Common myeloid progenitor, CD34-positive (primary cell): Measurements from ENCODE around the gene P2RY13.

Source experiments
- CTCF ChIA-PET: fragments of 350-600 bp; sonication (Branson Sonifier 250); formaldehyde crosslinking; loops from one replicate; lab custom pipeline; 2021; ENCODE audit warnings: antibody characterized with exemption; lab: Charles Lee
- POLR2A ChIA-PET: fragments of 350-600 bp; sonication (Branson Sonifier 250); formaldehyde crosslinking; loops from one replicate; lab custom pipeline; 2021; ENCODE audit warnings: antibody characterized with exemption; lab: Charles Lee
- DNase-seq, 3 donors: peaks; one replicate each; pipeline versions ENCODE4 v3.0.0 to v3.0.0-alpha.2; 2013
- H3K27ac ChIP-seq, 2 experiments: 1 replicate in 1 of 2; 2 replicates in 1 of 2; pipeline ENCODE4 v1.7.0; 2013; ENCODE audit warnings: inconsistent platforms in 2 of 2, low read length in 2 of 2, mild to moderate bottlenecking in 2 of 2, low read depth in 1 of 2, moderate library complexity in 1 of 2; ENCODE audit not compliant: severe bottlenecking in 2 of 2, insufficient read depth in 1 of 2, poor library complexity in 1 of 2
- H3K27me3 ChIP-seq, 5 experiments: replicated peaks in 2 of 5; 1 replicate in 3 of 5; 2 replicates in 2 of 5; pipeline versions ENCODE4 v1.6.1 to v1.7.0; 2013; ENCODE audit warnings: low read length in 4 of 5, mild to moderate bottlenecking in 2 of 5, moderate library complexity in 2 of 5, inconsistent platforms in 1 of 5; ENCODE audit not compliant: insufficient read depth in 5 of 5, control insufficient read depth in 4 of 5
- H3K36me3 ChIP-seq, 4 experiments: 1 replicate in 2 of 4; 2 replicates in 2 of 4; pipeline versions ENCODE4 v1.6.1 to v1.7.0; 2013; ENCODE audit warnings: low read length in 3 of 4, control low read depth in 1 of 4, mild to moderate bottlenecking in 1 of 4; ENCODE audit not compliant: control insufficient read depth in 4 of 4, insufficient read depth in 4 of 4
- H3K4me1 ChIP-seq, 4 experiments: 1 replicate in 3 of 4; 2 replicates in 1 of 4; pipeline versions ENCODE4 v1.6.1 to v1.7.1; 2013; ENCODE audit warnings: low read length in 3 of 4, mild to moderate bottlenecking in 3 of 4, control low read depth in 1 of 4, inconsistent platforms in 1 of 4, moderate library complexity in 1 of 4; ENCODE audit not compliant: control insufficient read depth in 4 of 4, insufficient read depth in 4 of 4; ENCODE audit errors: control extremely low read depth in 1 of 4
- H3K4me3 ChIP-seq, 7 experiments: 1 replicate in 4 of 7; 2 replicates in 3 of 7; pipeline versions ENCODE4 v1.5.1 to v1.7.0; 2013; ENCODE audit warnings: mild to moderate bottlenecking in 7 of 7, low read length in 6 of 7, moderate library complexity in 6 of 7, inconsistent platforms in 2 of 7, low read depth in 2 of 7, control low read depth in 1 of 7; ENCODE audit not compliant: insufficient read depth in 4 of 7, control insufficient read depth in 1 of 7; ENCODE audit errors: extremely low read depth in 1 of 7
- H3K9me3 ChIP-seq, 5 experiments: 1 replicate in 4 of 5; 2 replicates in 1 of 5; pipeline versions ENCODE4 v1.6.1 to v1.7.1; 2013; ENCODE audit warnings: low read length in 4 of 5, mild to moderate bottlenecking in 2 of 5, inconsistent platforms in 1 of 5, low read depth in 1 of 5, moderate library complexity in 1 of 5; ENCODE audit not compliant: control insufficient read depth in 4 of 5, insufficient read depth in 2 of 5; ENCODE audit errors: control extremely low read depth in 1 of 5
- WGBS: methylation state at CpG from one replicate; pipeline ENCODE4 v1.1.5; 2013; ENCODE audit not compliant: insufficient coverage; 5-methylcytosine and 5-hydroxymethylcytosine counted together

The P2RY13 gene

DNA sequence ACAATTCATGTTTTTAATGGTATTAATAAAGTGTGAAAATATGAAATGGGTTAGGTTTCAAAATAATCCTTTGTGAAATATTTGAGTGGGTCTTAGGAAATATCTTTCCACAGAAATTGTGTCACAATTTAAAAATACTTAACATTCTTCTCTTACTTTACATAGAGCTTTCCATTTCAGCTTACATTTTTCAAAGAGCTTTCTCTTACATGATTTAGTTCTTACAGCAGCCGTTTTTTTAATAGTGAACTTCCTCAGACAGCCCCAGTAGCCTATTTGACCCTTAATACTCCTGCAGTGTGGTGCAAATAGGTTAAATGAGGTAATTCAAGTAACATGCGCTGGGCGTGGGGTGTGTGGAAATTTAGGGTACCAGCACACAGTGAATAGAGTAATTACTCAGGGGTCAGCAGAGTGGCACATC lies 33.4 kb upstream of the P2RY13 start:
- H3K4me3 ChIP-seq, result no peak overlapping the region
- no peaks in the 10 kb centered on the region for H3K27me3 ChIP-seq
- 91% methylated on average over 2 of the region's 3 CpGs for WGBS
- peaks cover 0 to 77% (median 20%) of the 10 kb centered on the region in 4 experiments for H3K36me3 ChIP-seq
- DNase-seq, result no peak
- H3K27ac ChIP-seq, result no peak overlapping the region
- no peaks in the 10 kb centered on the region for H3K4me1 ChIP-seq
- CTCF ChIA-PET, result interaction anchor here (0.7 to 1.8 kb wide), 3 partner anchors 17 to 36 kb away, joined by 3 to 5 read pairs (median 3); no protein-coding TSS in a partner anchor
- no peaks in the 10 kb centered on the region for H3K9me3 ChIP-seq
- POLR2A ChIA-PET, result no interaction called here

DNA sequence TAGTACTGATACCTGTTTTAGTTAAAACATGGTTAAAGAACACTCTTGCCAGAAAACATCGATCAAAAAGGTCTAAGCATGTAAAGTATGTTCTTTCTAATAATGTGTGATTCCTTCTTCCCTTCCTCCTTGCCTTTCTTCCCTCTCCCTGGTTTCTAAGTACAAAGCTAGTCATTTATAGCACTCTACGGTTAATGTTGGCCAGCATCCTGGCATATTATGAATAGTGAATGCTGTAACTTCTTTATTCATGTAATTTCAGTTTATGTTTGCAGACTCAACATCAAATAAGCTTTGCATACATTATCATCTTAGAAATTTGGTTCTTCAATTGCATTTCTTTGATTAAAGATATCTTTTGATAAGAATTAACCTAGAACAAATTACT lies 28.1 kb upstream of the P2RY13 start:
- WGBS, result no CpG with 5 or more reads among the region's 2 CpGs
- H3K27ac ChIP-seq, result peak overlapping the region in 1 of 2 experiments; percentile 38
- ChIA-PET POLR2A (no interaction called here), CTCF (interaction anchor here (1.1 to 1.3 kb wide), 3 partner anchors 12 to 28 kb away, joined by 3 to 5 read pairs (median 4); no protein-coding TSS in a partner anchor)
- H3K4me1 ChIP-seq, result peaks cover 0 to 9% (median under 1%) of the 10 kb centered on the region in 4 experiments
- no peaks in the 10 kb centered on the region for H3K9me3 ChIP-seq
- no peak overlapping the region for H3K4me3 ChIP-seq
- peaks cover 0 to 60% (median 15%) of the 10 kb centered on the region in 4 experiments for H3K36me3 ChIP-seq
- DNase-seq, result no peak
- H3K27me3 ChIP-seq, result no peaks in the 10 kb centered on the region

DNA sequence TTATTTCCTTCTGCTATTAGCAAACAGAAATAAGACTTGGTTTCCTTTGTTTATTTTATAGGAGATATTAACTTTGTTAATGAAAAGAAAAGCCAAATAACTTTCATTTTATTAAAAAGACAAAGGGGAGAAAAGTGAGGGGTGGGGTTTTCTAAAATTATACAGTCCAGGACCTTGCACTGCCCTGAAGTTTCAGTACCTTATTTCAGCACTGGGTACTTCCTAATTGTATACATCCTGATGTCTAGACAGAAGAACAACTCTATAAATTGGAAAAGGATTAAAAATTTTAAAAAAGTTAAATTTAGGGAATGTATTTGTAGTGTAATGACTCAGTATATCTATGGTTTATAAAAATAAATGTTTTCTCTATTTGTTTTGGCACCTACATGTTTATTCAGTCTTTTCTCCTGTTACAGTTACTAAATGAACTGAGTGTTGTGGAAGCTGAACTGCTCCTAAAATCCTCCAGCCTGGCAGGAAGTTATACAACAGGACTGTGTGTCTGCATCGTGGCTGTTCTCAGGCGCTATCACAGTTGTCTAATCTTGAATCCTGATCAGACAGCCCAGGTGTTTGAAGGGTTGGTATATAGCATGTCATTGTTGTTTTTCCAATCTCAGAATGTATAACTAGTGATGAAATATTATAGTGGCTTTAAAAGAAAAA lies 27.6 kb upstream of the P2RY13 start:
- WGBS, result 48% methylated on average over 2 of the region's 2 CpGs
- no peak for DNase-seq
- Histone ChIP-seq H3K9me3 (no peaks in the 10 kb centered on the region), H3K4me3 (no peak overlapping the region), H3K27me3 (no peaks in the 10 kb centered on the region), H3K36me3 (peaks cover 0 to 55% (median 13%) of the 10 kb centered on the region in 4 experiments), H3K27ac (peak overlapping the region in 1 of 2 experiments; percentile 38), H3K4me1 (peaks cover 4 to 15% (median 5%) of the 10 kb centered on the region in 4 experiments)
- POLR2A ChIA-PET, result no interaction called here
- CTCF ChIA-PET, result interaction anchor here (1.3 kb wide), 1 partner anchor 25 kb away, joined by 5 read pairs; no protein-coding TSS in a partner anchor

DNA sequence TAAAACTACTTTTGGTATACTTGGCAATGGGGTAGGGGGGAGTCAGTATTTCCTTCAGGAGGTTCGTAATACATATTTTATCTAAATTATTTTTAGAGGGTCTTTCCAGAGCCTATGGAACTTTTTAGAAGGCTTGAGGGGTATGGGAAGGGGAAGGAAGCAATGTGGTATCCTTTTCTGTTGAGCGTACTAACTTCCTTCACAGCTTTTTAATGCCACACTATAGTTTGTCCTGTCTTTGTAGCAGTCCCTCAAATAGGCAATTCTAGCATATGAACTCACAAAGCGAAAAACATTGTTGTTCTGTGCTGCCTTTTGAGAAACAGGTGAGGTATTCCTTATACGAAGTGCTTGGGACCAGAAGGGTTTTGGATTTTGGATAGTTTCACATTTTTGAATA lies 22.3 kb upstream of the P2RY13 start:
- peak overlapping the region; percentile 27 to 57 for H3K27ac ChIP-seq
- H3K36me3 ChIP-seq, result peaks cover 0 to 19% (median 5%) of the 10 kb centered on the region in 4 experiments
- peaks cover 24 to 44% (median 36%) of the 10 kb centered on the region in 4 experiments for H3K4me1 ChIP-seq
- ChIA-PET CTCF (interaction anchor here (1.2 kb wide), 1 partner anchor 70 kb away, joined by 3 read pairs; no protein-coding TSS in a partner anchor), POLR2A (interaction anchor here (0.6 kb wide), 1 partner anchor 1838 kb away, joined by 3 read pairs; no protein-coding TSS in a partner anchor)
- 100% methylated on average over 1 of the region's 4 CpGs for WGBS
- H3K27me3 ChIP-seq, result no peaks in the 10 kb centered on the region
- peak overlapping the region in 4 of 7 experiments; percentile 1 to 27 (median 12) for H3K4me3 ChIP-seq
- DNase-seq, result peak in 2 of 3 donors; percentile 30 to 48
- H3K9me3 ChIP-seq, result no peaks in the 10 kb centered on the region

DNA sequence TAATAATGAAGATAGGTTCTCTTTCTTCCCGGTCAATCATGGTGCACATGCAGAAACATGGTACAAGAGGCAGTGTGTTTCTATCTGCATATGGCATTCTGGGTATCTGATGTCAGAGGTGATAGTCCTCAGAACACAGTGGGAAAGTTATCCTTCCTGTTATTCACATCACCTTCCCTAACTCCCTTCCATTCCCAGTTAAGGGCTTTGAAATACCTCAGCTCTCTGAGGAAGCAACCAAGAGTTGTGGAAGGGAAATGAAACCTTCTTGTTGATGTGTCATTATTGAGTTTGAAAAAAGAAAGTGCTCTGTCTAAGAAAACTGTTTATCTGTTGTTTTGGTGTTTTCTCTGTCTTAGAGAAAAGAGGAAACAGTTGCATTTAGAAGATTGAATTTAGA lies 21.9 kb upstream of the P2RY13 start:
- Histone ChIP-seq H3K36me3 (peaks cover 0 to 17% (median 5%) of the 10 kb centered on the region in 4 experiments), H3K4me1 (peaks cover 24 to 48% (median 40%) of the 10 kb centered on the region in 4 experiments), H3K27me3 (no peaks in the 10 kb centered on the region), H3K27ac (peak overlapping the region; percentile 27 to 57), H3K9me3 (no peaks in the 10 kb centered on the region), H3K4me3 (peak overlapping the region in 2 of 7 experiments; percentile 1)
- peak in 2 of 3 donors; percentile 53 to 60 for DNase-seq
- ChIA-PET CTCF (no interaction called here), POLR2A (no interaction called here)
- WGBS, result 100% methylated on average over 1 of the region's 1 CpG

DNA sequence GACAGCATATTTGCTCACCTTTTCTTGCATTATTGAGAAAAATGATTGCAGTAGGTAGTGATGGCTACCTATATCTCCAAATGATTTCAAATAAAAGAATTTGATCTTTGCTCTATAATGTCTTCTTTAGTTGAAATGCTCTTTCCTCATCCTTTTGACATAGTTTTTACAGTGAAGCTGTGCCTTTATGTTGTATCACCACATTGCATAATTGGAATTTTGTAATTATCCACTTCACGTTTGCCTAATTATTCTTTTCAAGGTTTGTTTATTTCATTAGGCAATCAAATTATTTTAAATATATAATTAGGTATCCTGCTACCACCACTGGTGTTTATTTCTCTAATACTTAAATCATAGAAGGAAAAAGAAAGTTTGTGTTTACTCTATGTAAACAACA lies 21.3 kb upstream of the P2RY13 start:
- H3K4me3 ChIP-seq, result no peak overlapping the region
- WGBS, result no CpG with 5 or more reads among the region's 1 CpG
- peaks cover 0 to 11% (median 4%) of the 10 kb centered on the region in 4 experiments for H3K36me3 ChIP-seq
- no peak overlapping the region for H3K27ac ChIP-seq
- ChIA-PET POLR2A (no interaction called here), CTCF (no interaction called here)
- DNase-seq, result no peak
- no peaks in the 10 kb centered on the region for H3K27me3 ChIP-seq
- no peaks in the 10 kb centered on the region for H3K9me3 ChIP-seq
- H3K4me1 ChIP-seq, result peaks cover 24 to 53% (median 43%) of the 10 kb centered on the region in 4 experiments

DNA sequence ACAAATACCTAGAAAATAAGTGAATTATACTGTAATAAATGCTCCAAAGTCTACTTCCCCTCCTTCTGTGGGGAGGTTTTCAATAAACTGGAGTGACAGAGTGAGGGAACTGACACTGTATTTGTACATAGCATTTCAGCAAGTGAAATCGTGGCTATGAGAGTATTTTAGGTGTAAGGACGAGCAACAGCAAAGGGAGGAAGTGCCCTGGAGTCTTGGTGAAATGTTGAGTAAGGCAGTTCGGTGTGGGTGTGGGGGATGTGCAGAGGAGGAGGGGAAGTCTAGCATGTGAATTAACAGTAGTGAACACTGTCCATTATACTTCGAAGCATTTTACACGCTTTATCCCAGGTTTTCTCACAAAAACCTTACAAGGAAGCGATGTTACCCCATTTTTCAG lies 18.1 kb upstream of the P2RY13 start:
- Histone ChIP-seq H3K4me3 (peak overlapping the region in 2 of 7 experiments; percentile 32 to 48), H3K27me3 (no peaks in the 10 kb centered on the region), H3K9me3 (no peaks in the 10 kb centered on the region), H3K27ac (peak overlapping the region; percentile 57 to 66), H3K36me3 (peaks cover 0 to 4% (median 2%) of the 10 kb centered on the region in 4 experiments), H3K4me1 (peaks cover 24 to 51% (median 41%) of the 10 kb centered on the region in 4 experiments)
- POLR2A ChIA-PET, result no interaction called here
- CTCF ChIA-PET, result interaction anchor here (1.0 kb wide), 1 partner anchor 19 kb away, joined by 3 read pairs; no protein-coding TSS in a partner anchor
- peak in 2 of 3 donors; percentile 66 to 74 for DNase-seq
- 25% methylated on average over 4 of the region's 6 CpGs for WGBS
